Gastroesophageal sphincter (tissue), 4 donors: ENCODE data around the gene SETBP1. TPM values are rescaled to one million over a fixed set of nuclear protein-coding genes. Genes with fewer than 3 reads are reported as not detected.

Experiments
- ATAC-seq: fragments of 150-250 bp; one replicate; pipeline ENCODE4 v1.9.1; 2016; ENCODE audit warnings: mild to moderate bottlenecking, moderate library complexity
- H3K27ac ChIP-seq, 4 donors: fragments of 200-600 bp; sonication (generic) in 3 of 4; 1 replicate in 3 of 4; 2 replicates in 1 of 4; pipeline ENCODE4 v1.5.1; 2016 to 2019
- H3K27me3 ChIP-seq: fragments of 200-600 bp; sonication (generic); one replicate; pipeline ENCODE4 v1.5.1; 2019
- H3K36me3 ChIP-seq, 2 donors: fragments of 200-600 bp; sonication (generic); one replicate each; pipeline ENCODE4 v1.5.1; 2019; ENCODE audit warnings: control low read depth in 1 of 2
- H3K4me1 ChIP-seq, 3 donors: fragments of 200-600 bp; sonication (generic); 1 replicate in 2 of 3; 2 replicates in 1 of 3; pipeline ENCODE4 v1.5.1; 2016 to 2019; ENCODE audit warnings: control low read depth in 2 of 3
- H3K4me3 ChIP-seq, 2 donors: fragments of 200-600 bp; sonication (generic); one replicate each; pipeline ENCODE4 v1.5.1; 2019; ENCODE audit warnings: mild to moderate bottlenecking in 1 of 2, moderate library complexity in 1 of 2
- H3K9me3 ChIP-seq, 3 donors: fragments of 200-600 bp; sonication (generic); one replicate each; pipeline ENCODE4 v1.5.1; 2017 to 2019; ENCODE audit warnings: control low read depth in 2 of 3
- EP300 ChIP-seq: sonication (generic); formaldehyde crosslinking; IDR thresholded peaks from one replicate; pipeline ENCODE4 v1.6.1; 2017; ENCODE audit warnings: antibody characterized with exemption, mild to moderate bottlenecking
- POLR2A ChIP-seq, 2 donors: fragments of 450-650 bp; IDR thresholded peaks; one replicate each; pipeline ENCODE4 v1.6.1; 2017; ENCODE audit warnings: antibody characterized with exemption in 2 of 2, mild to moderate bottlenecking in 2 of 2, moderate library complexity in 1 of 2
- POLR2AphosphoS5 ChIP-seq: sonication (generic); formaldehyde crosslinking; IDR thresholded peaks from one replicate; pipeline ENCODE4 v1.6.1; 2017; ENCODE audit warnings: antibody characterized with exemption
- WGBS, 2 donors: methylation state at CpG; one replicate each; pipeline ENCODE4 v1.1.5; 2018; ENCODE audit warnings: low coverage in 1 of 2; 5-methylcytosine and 5-hydroxymethylcytosine counted together
- total RNA-seq, 4 donors: library from RNA; depleted of rRNA; stranded (reverse); fragments of >200 nt; gene quantifications; one replicate each; pipeline ENCODE4 v1.1.0, GENCODE V29; 2016
- TF ChIP-seq, protein P1 (sequence below), 4 experiments: fragments of 200-600 bp in 2 of 4; fragments of 450-650 bp in 2 of 4; sonication (generic) in 1 of 4; IDR thresholded peaks; one replicate each; pipeline ENCODE4 v1.5.1; 2017 to 2019; ENCODE audit warnings: antibody characterized with exemption in 4 of 4, mild to moderate bottlenecking in 2 of 4, moderate library complexity in 2 of 4

SETBP1 gene
- total RNA-seq, 4 donors from 2014 or later = 42.5 to 87.6 (median 67.8) TPM

DNA sequence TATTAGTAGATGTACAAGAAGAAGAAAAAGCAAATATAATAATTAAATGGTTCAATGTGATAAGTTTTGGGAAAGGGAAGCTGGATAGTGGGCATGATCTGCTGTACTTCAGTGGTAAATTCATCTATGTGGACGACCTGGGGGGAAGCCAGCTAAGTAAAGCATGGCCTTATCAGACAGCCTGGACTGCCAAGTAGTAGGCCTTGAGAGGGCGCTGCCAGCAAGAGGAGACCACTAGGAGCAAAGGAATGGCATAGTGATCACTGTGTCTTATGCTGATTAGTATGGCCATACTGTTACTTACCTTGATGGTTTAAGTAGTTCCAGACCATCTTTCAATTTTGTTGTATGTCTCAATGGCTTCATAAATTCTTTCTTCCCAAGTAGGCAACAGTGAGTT is 287.6 kb downstream of the SETBP1 start:
- Histone ChIP-seq H3K27me3 (no peaks in the 10 kb centered on the region), H3K4me1 (no peaks in the 10 kb centered on the region), H3K4me3 (no peak overlapping the region), H3K9me3 (no peaks in the 10 kb centered on the region), H3K27ac (no peak overlapping the region), H3K36me3 (no peaks in the 10 kb centered on the region)
- WGBS, 2 donors = 82 to 86% methylated on average over 1 to 2 of the region's 2 CpGs
- ATAC-seq = no peak
- no peak for TF ChIP-seq EP300
- no peak for TF ChIP-seq POLR2A (IDR thresholded peaks at IDR 0.05)
- TF ChIP-seq, protein P1, sequence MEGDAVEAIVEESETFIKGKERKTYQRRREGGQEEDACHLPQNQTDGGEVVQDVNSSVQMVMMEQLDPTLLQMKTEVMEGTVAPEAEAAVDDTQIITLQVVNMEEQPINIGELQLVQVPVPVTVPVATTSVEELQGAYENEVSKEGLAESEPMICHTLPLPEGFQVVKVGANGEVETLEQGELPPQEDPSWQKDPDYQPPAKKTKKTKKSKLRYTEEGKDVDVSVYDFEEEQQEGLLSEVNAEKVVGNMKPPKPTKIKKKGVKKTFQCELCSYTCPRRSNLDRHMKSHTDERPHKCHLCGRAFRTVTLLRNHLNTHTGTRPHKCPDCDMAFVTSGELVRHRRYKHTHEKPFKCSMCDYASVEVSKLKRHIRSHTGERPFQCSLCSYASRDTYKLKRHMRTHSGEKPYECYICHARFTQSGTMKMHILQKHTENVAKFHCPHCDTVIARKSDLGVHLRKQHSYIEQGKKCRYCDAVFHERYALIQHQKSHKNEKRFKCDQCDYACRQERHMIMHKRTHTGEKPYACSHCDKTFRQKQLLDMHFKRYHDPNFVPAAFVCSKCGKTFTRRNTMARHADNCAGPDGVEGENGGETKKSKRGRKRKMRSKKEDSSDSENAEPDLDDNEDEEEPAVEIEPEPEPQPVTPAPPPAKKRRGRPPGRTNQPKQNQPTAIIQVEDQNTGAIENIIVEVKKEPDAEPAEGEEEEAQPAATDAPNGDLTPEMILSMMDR (IDR thresholded peaks at IDR 0.05) = no peak
- no peak for TF ChIP-seq POLR2AphosphoS5

DNA sequence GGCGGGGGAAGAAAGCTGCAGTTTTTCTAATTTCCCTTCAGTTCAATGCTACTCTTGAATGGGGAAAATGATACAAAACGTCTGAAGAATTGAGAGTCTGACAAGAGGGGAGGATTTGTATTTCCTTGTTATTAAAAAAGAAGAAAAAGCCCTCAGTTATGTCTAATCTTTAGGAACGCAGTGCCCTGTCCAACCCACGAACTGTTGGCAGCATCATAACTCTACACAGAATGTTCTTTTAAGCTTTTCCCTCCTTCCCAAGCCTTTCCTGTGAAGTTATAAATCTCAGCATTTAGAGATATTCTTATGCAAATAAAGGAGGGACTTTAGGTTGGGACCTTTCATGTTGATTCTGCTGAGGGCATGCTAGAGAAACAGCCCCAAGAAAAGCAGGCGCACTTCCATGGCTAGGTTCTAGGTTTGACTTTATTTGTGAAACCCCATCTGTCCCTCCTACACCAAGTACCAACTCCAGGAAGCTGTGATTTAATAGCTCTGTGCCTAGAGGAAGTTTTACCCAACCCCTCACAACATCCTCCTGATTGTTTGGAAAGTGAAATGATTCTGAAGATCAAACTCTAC is 288.6 kb downstream of the SETBP1 start:
- no peaks in the 10 kb centered on the region for H3K9me3 ChIP-seq
- H3K4me3 ChIP-seq = no peak overlapping the region
- WGBS, 2 donors = 54 to 73% methylated on average over 5 of the region's 5 CpGs
- ATAC-seq = no peak
- TF ChIP-seq EP300 (no peak), POLR2A (IDR thresholded peaks at IDR 0.05) (no peak), POLR2AphosphoS5 (no peak)
- TF ChIP-seq, protein P1 (IDR thresholded peaks at IDR 0.05) = no peak
- no peaks in the 10 kb centered on the region for H3K27me3 ChIP-seq
- H3K36me3 ChIP-seq = no peaks in the 10 kb centered on the region
- no peak overlapping the region for H3K27ac ChIP-seq
- H3K4me1 ChIP-seq = no peaks in the 10 kb centered on the region

DNA sequence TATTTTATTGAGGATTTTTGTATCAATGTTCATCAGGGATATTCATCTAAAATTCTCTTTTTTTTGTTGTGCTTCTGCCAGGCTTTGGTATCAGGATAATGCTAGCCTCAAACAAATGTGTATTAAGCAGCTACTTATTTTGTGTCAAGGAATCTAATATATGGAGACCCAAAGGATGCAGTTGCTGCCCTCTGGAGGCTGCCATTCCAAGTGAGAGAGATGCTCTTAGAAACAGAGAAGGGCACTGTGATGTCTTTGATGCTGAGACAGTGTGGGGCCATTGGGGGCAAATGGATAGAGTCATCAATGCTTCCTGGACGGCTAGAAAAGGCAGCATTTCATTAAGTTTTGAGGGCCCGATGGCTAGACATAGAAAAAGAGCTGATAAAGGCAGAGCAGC is 292.6 kb downstream of the SETBP1 start:
- H3K27me3 ChIP-seq = no peaks in the 10 kb centered on the region
- TF ChIP-seq POLR2AphosphoS5 = no peak
- TF ChIP-seq POLR2A (IDR thresholded peaks at IDR 0.05) = no peak
- TF ChIP-seq, protein P1 (IDR thresholded peaks at IDR 0.05) = no peak
- no peak for TF ChIP-seq EP300
- H3K36me3 ChIP-seq = no peaks in the 10 kb centered on the region
- ATAC-seq = no peak
- H3K4me1 ChIP-seq = no peaks in the 10 kb centered on the region
- no peak overlapping the region for H3K4me3 ChIP-seq
- no peak overlapping the region for H3K27ac ChIP-seq
- no peaks in the 10 kb centered on the region for H3K9me3 ChIP-seq
- WGBS, 2 donors = 86 to 100% methylated on average over 1 to 2 of the region's 2 CpGs

DNA sequence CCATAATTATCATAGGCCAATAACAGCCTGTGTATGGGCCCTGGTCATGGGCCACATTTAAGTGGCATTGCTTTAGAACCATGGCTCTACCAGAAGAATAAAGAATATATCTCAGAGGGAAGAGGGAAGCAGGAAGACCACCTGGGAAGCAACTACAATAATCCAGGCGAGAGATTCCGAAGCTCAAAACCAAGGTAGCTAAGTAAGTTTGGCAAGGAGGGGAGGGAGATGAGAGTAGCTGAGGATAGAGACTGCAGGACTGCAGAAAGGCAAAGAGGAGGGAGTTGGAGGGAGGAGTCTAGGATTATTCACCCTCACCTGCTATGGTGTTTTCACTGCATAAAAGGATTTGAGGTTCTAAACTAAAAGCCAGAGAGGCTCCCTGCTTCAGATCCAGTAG is 293.5 kb downstream of the SETBP1 start:
- Histone ChIP-seq H3K27me3 (no peaks in the 10 kb centered on the region), H3K4me3 (no peak overlapping the region), H3K36me3 (no peaks in the 10 kb centered on the region), H3K4me1 (no peaks in the 10 kb centered on the region), H3K27ac (no peak overlapping the region), H3K9me3 (no peaks in the 10 kb centered on the region)
- ATAC-seq = no peak
- TF ChIP-seq, protein P1 (IDR thresholded peaks at IDR 0.05) = no peak
- TF ChIP-seq EP300 = no peak
- TF ChIP-seq POLR2A (IDR thresholded peaks at IDR 0.05) = no peak
- TF ChIP-seq POLR2AphosphoS5 = no peak
- WGBS, 2 donors = 94 to 100% methylated on average over 2 of the region's 2 CpGs

DNA sequence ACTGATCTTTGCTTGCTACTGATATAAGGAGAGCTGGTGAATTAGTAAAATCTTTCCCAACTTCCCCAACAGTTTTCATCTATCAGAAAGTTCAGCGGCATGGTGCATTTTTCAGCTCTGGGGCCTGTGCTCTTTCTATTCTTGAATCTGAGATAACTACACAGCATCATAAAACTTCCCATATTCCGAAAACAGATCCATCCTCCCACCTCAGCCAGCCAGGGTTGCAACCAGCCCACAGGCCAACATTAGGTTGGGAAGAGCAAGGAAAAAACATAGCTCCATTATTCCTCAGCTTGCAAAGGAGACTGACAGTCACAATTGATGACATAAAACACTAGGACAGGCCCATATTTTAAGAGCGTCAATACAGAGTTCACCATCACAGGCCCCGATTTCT is 297.2 kb downstream of the SETBP1 start:
- Histone ChIP-seq H3K9me3 (no peaks in the 10 kb centered on the region), H3K4me1 (peaks cover 0 to 3% (median 0%) of the 10 kb centered on the region in 3 donors), H3K4me3 (no peak overlapping the region), H3K27me3 (no peaks in the 10 kb centered on the region), H3K27ac (no peak overlapping the region), H3K36me3 (no peaks in the 10 kb centered on the region)
- no peak for ATAC-seq
- TF ChIP-seq, protein P1 (IDR thresholded peaks at IDR 0.05) = no peak
- TF ChIP-seq POLR2AphosphoS5 (no peak), EP300 (no peak), POLR2A (IDR thresholded peaks at IDR 0.05) (no peak)
- WGBS, 2 donors = 93 to 97% methylated on average over 3 to 4 of the region's 4 CpGs
